ENCODE results near the gene ANKS1B. TPM values are rescaled to one million over a fixed set of nuclear protein-coding genes. Genes with fewer than 3 reads are reported as not detected.
A peak's percentile ranks its signal among the peaks of the same experiment; 100 is the strongest.

Gene ANKS1B
- total RNA-seq, 1 donor from 2014 or later, result 0.46 TPM

- no peak for TF ChIP-seq CTCF (conservative IDR thresholded peaks at IDR 0.05; ENCODE audit: low read depth, low read length)
- no peak overlapping the region for H3K4me3 ChIP-seq (ENCODE audit: low read depth, low read length)
- DNase-seq (ENCODE audit: low read depth), result no peak
Measured at GRCh38 chr12:98699586-98699985, 1285.2 kb downstream of the ANKS1B start.

- DNase-seq (ENCODE audit: low read depth), result peak; percentile 18
- no peak overlapping the region for H3K4me3 ChIP-seq (ENCODE audit: low read depth, low read length)
- TF ChIP-seq CTCF (conservative IDR thresholded peaks at IDR 0.05; ENCODE audit: low read depth, low read length), result peak; percentile 85
Measured at GRCh38 chr12:98698603-98699463, 1285.9 kb downstream of the ANKS1B start.

- H3K4me3 ChIP-seq (ENCODE audit: low read depth, low read length), result no peak overlapping the region
- no peak for DNase-seq (ENCODE audit: low read depth)
- no peak for TF ChIP-seq CTCF (conservative IDR thresholded peaks at IDR 0.05; ENCODE audit: low read depth, low read length)
Measured at GRCh38 chr12:98697209-98697608, 1287.5 kb downstream of the ANKS1B start.

GRCh38 chr12:98696036-98696646 is 1288.6 kb downstream of the ANKS1B start:
- H3K4me3 ChIP-seq (ENCODE audit: low read depth, low read length), result no peak overlapping the region
- TF ChIP-seq CTCF (conservative IDR thresholded peaks at IDR 0.05; ENCODE audit: low read depth, low read length), result no peak
- DNase-seq (ENCODE audit: low read depth), result no peak

GRCh38 chr12:98691351-98691750 is 1293.4 kb downstream of the ANKS1B start:
- H3K4me3 ChIP-seq (ENCODE audit: low read depth, low read length), result no peak overlapping the region
- no peak for DNase-seq (ENCODE audit: low read depth)
- TF ChIP-seq CTCF (conservative IDR thresholded peaks at IDR 0.05; ENCODE audit: low read depth, low read length), result no peak

- DNase-seq (ENCODE audit: low read depth), result no peak
- TF ChIP-seq CTCF (conservative IDR thresholded peaks at IDR 0.05; ENCODE audit: low read depth, low read length), result no peak
- no peak overlapping the region for H3K4me3 ChIP-seq (ENCODE audit: low read depth, low read length)
Measured at GRCh38 chr12:98686603-98687002, 1298.1 kb downstream of the ANKS1B start.

Other genes with a start within 250 kb of the ANKS1B start
- gene BLTP3B, start 157.9 kb upstream of the ANKS1B start, total RNA-seq, result 10.0 and 14.5 TPM in 2 replicates
- gene ACTR6, start 215.9 kb upstream of the ANKS1B start, total RNA-seq, result 23.3 and 37.8 TPM in 2 replicates